Fibroblast of lung (primary cell): Measurements from ENCODE around the gene RHOH. TPM values are rescaled to one million over a fixed set of nuclear protein-coding genes. Genes with fewer than 3 reads are reported as not detected.

Experiments
- DNase-seq, 2 donors: peaks; one replicate each; pipeline versions ENCODE4 v3.0.0 to v3.0.0-alpha.2; 2010; ENCODE audit warnings: low read depth in 2 of 2
- H2AFZ ChIP-seq: 2 replicates; pipeline ENCODE4 v1.5.1; 2012; ENCODE audit warnings: low read length, control low read depth, inconsistent platforms
- H3K27ac ChIP-seq: 2 replicates; pipeline ENCODE4 v1.5.1; 2011; ENCODE audit warnings: low read length, control low read depth; ENCODE audit not compliant: insufficient read depth
- H3K27me3 ChIP-seq: 2 replicates; pipeline ENCODE4 v1.5.1; 2011; ENCODE audit warnings: mild to moderate bottlenecking, low read length; ENCODE audit not compliant: control insufficient read depth, insufficient read depth
- H3K36me3 ChIP-seq: 2 replicates; pipeline ENCODE4 v1.5.1; 2011; ENCODE audit warnings: low read length; ENCODE audit not compliant: control insufficient read depth, insufficient read depth
- H3K4me1 ChIP-seq: 2 replicates; pipeline ENCODE4 v1.5.1; 2011; ENCODE audit warnings: low read length; ENCODE audit not compliant: control insufficient read depth, insufficient read depth; ENCODE audit errors: extremely low read depth
- H3K4me2 ChIP-seq: 2 replicates; pipeline ENCODE4 v1.5.1; 2011; ENCODE audit warnings: low read length, control low read depth; ENCODE audit not compliant: insufficient read depth; ENCODE audit errors: extremely low read depth
- H3K4me3 ChIP-seq, 4 experiments: fragments of 200-600 bp in 1 of 4; sonication (generic) in 1 of 4; replicated peaks in 1 of 4; 2 replicates each; pipeline ENCODE4 v1.5.1; 2011 to 2016; ENCODE audit warnings: low read length in 4 of 4, low read depth in 3 of 4, mild to moderate bottlenecking in 3 of 4, control low read depth in 2 of 4, inconsistent platforms in 1 of 4, mixed read lengths in 1 of 4; ENCODE audit not compliant: insufficient read depth in 1 of 4; ENCODE audit errors: control extremely low read depth in 1 of 4
- H3K79me2 ChIP-seq: 2 replicates; pipeline ENCODE4 v1.5.1; 2012; ENCODE audit warnings: mild to moderate bottlenecking, low read length, inconsistent platforms; ENCODE audit not compliant: control insufficient read depth, insufficient read depth
- H3K9ac ChIP-seq: 2 replicates; pipeline ENCODE4 v1.5.1; 2011; ENCODE audit warnings: mild to moderate bottlenecking, low read length, control low read depth; ENCODE audit not compliant: insufficient read depth
- H3K9me3 ChIP-seq: 2 replicates; pipeline ENCODE4 v1.5.1; 2012; ENCODE audit warnings: low read depth, low read length; ENCODE audit not compliant: control insufficient read depth, insufficient read depth
- H4K20me1 ChIP-seq: 2 replicates; pipeline ENCODE4 v1.5.1; 2011; ENCODE audit warnings: low read length; ENCODE audit not compliant: control insufficient read depth, insufficient read depth; ENCODE audit errors: extremely low read depth
- EZH2 ChIP-seq: IDR thresholded peaks from 2 replicates; pipeline ENCODE4 v1.5.1; 2012; ENCODE audit warnings: low read length, control low read depth, mild to moderate bottlenecking; ENCODE audit errors: missing control alignments
- polyA plus RNA-seq, 2 donors: library from polyadenylated mRNA; depleted of rRNA in 1 of 2; stranded (reverse) in 1 of 2; unstranded in 1 of 2; fragments of >200 nt; gene quantifications; 2 replicates each; pipeline ENCODE4 v1.2.1, GENCODE V29; 2011 to 2012; ENCODE audit warnings: missing spikeins in 1 of 2
- total RNA-seq: library from RNA; depleted of rRNA; stranded (reverse); fragments of >200 nt; gene quantifications from 2 replicates; pipeline ENCODE4 v1.2.1, GENCODE V29; 2014
- TF ChIP-seq, protein P1 (sequence below), 2 donors: IDR thresholded peaks in 1 of 2; conservative IDR thresholded peaks in 1 of 2; 1 replicate in 1 of 2; 2 replicates in 1 of 2; pipeline ENCODE4 v1.5.1; 2011 to 2012; ENCODE audit warnings: low read length in 2 of 2, control low read depth in 1 of 2, inconsistent platforms in 1 of 2, low read depth in 1 of 2, mild to moderate bottlenecking in 1 of 2

The RHOH gene
- total and polyA plus RNA-seq, 2 donors (not counting 1 experiment from before 2014, with no cell fraction given) = not detected

GRCh38 chr4:40225497-40225896, 28.7 kb downstream of the RHOH start:
- H4K20me1 ChIP-seq = no peaks in the 10 kb centered on the region
- no peaks in the 10 kb centered on the region for H3K4me1 ChIP-seq
- H3K27ac ChIP-seq = no peak overlapping the region
- no peaks in the 10 kb centered on the region for H3K27me3 ChIP-seq
- DNase-seq = no peak
- no peak overlapping the region for H3K4me3 ChIP-seq
- no peak overlapping the region for H3K9ac ChIP-seq
- no peak overlapping the region for H2AFZ ChIP-seq
- H3K79me2 ChIP-seq = no peaks in the 10 kb centered on the region
- H3K36me3 ChIP-seq = no peaks in the 10 kb centered on the region
- no peak overlapping the region for H3K4me2 ChIP-seq
- no peaks in the 10 kb centered on the region for H3K9me3 ChIP-seq
- no peak for TF ChIP-seq EZH2
- TF ChIP-seq, protein P1, sequence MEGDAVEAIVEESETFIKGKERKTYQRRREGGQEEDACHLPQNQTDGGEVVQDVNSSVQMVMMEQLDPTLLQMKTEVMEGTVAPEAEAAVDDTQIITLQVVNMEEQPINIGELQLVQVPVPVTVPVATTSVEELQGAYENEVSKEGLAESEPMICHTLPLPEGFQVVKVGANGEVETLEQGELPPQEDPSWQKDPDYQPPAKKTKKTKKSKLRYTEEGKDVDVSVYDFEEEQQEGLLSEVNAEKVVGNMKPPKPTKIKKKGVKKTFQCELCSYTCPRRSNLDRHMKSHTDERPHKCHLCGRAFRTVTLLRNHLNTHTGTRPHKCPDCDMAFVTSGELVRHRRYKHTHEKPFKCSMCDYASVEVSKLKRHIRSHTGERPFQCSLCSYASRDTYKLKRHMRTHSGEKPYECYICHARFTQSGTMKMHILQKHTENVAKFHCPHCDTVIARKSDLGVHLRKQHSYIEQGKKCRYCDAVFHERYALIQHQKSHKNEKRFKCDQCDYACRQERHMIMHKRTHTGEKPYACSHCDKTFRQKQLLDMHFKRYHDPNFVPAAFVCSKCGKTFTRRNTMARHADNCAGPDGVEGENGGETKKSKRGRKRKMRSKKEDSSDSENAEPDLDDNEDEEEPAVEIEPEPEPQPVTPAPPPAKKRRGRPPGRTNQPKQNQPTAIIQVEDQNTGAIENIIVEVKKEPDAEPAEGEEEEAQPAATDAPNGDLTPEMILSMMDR (conservative IDR thresholded peaks at IDR 0.05 in 1 of 2, IDR thresholded peaks at IDR 0.05 in 1 of 2; ENCODE audit: low read depth in 1 of 2, low read length in 2 of 2) = no peak

GRCh38 chr4:40227284-40227683, 30.5 kb downstream of the RHOH start:
- no peak overlapping the region for H2AFZ ChIP-seq
- TF ChIP-seq, protein P1 (conservative IDR thresholded peaks at IDR 0.05 in 1 of 2, IDR thresholded peaks at IDR 0.05 in 1 of 2; ENCODE audit: low read depth in 1 of 2, low read length in 2 of 2) = no peak
- no peak for TF ChIP-seq EZH2
- no peak overlapping the region for H3K4me2 ChIP-seq
- H3K9me3 ChIP-seq = no peaks in the 10 kb centered on the region
- no peaks in the 10 kb centered on the region for H3K4me1 ChIP-seq
- H3K79me2 ChIP-seq = no peaks in the 10 kb centered on the region
- H3K27ac ChIP-seq = no peak overlapping the region
- H3K4me3 ChIP-seq = no peak overlapping the region
- H4K20me1 ChIP-seq = no peaks in the 10 kb centered on the region
- no peak for DNase-seq
- no peaks in the 10 kb centered on the region for H3K36me3 ChIP-seq
- no peak overlapping the region for H3K9ac ChIP-seq
- no peaks in the 10 kb centered on the region for H3K27me3 ChIP-seq

GRCh38 chr4:40228497-40229365, 31.9 kb downstream of the RHOH start:
- TF ChIP-seq, protein P1 (conservative IDR thresholded peaks at IDR 0.05 in 1 of 2, IDR thresholded peaks at IDR 0.05 in 1 of 2; ENCODE audit: low read depth in 1 of 2, low read length in 2 of 2) = peak; percentile 23 to 29
- no peak for TF ChIP-seq EZH2
- no peaks in the 10 kb centered on the region for H4K20me1 ChIP-seq
- H3K79me2 ChIP-seq = no peaks in the 10 kb centered on the region
- no peak overlapping the region for H2AFZ ChIP-seq
- no peak overlapping the region for H3K4me3 ChIP-seq
- no peaks in the 10 kb centered on the region for H3K36me3 ChIP-seq
- no peaks in the 10 kb centered on the region for H3K4me1 ChIP-seq
- H3K4me2 ChIP-seq = no peak overlapping the region
- H3K9ac ChIP-seq = no peak overlapping the region
- H3K27ac ChIP-seq = no peak overlapping the region
- no peaks in the 10 kb centered on the region for H3K27me3 ChIP-seq
- no peak for DNase-seq
- no peaks in the 10 kb centered on the region for H3K9me3 ChIP-seq
